ENCODE data around the gene ST3GAL4.

DNA sequence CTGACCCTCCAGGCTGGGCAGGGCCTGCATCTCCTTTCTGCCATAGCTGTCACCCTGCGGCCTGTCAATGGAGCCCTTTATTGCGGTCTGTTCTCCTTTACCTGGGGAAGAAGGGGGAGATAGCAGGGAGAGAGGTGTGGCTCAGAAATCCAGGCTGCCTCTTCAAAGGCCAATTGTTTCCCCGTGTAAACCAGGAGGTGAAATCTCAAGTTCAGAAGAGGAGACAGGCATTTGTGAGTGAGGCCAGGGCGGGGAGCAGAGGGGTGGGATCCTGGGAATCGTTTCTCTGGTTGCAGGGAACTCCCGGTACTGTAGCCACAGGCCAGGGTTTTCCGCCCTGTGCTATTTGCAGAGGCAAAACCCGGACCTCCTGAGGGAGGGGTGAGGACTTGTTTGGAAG lies 42.5 kb upstream of the ST3GAL4 start:
- no peak for TF ChIP-seq EZH2 (IDR thresholded peaks at IDR 0.05; ENCODE audit: insufficient read depth, poor library complexity, severe bottlenecking)
- TF ChIP-seq EZH2phosphoT487 (IDR thresholded peaks at IDR 0.05; ENCODE audit: insufficient read depth, low read depth) = no peak

Data from GM23248 (cell line).